CD14-positive monocyte (primary cell): ENCODE measurements around the gene GPC6. TPM values are rescaled to one million over a fixed set of nuclear protein-coding genes. Genes with fewer than 3 reads are reported as not detected.
"Not testable (repeated sequence)": the region's sequence is repeated elsewhere in the genome, so short reads cannot be mapped to it uniquely, and the experiment has no call there.

ENCODE experiments used
- DNase-seq, 3 donors: peaks; one replicate each; pipeline ENCODE4 v3.0.0-alpha.2; 2011 to 2022
- H2AFZ ChIP-seq: 2 replicates; pipeline ENCODE4 v1.6.0; 2012; ENCODE audit warnings: mild to moderate bottlenecking, low read depth, low read length, inconsistent platforms; ENCODE audit not compliant: insufficient read depth, poor library complexity, severe bottlenecking
- H3K27ac ChIP-seq, 2 donors: 1 replicate in 1 of 2; 2 replicates in 1 of 2; pipeline ENCODE4 v1.5.1; 2012 to 2013; ENCODE audit warnings: low read length in 2 of 2, control low read depth in 1 of 2, inconsistent platforms in 1 of 2, low read depth in 1 of 2, mild to moderate bottlenecking in 1 of 2
- H3K27me3 ChIP-seq, 2 donors: one replicate each; pipeline versions ENCODE4 v1.6.0 to v1.6.1; 2011 to 2013; ENCODE audit warnings: low read length in 2 of 2; ENCODE audit not compliant: control insufficient read depth in 2 of 2, insufficient read depth in 2 of 2
- H3K36me3 ChIP-seq, 2 donors: replicated peaks in 1 of 2; 1 replicate in 1 of 2; 2 replicates in 1 of 2; pipeline versions ENCODE4 v1.5.1 to v1.6.1; 2012 to 2013; ENCODE audit warnings: low read length in 2 of 2, control low read depth in 1 of 2, inconsistent platforms in 1 of 2, mild to moderate bottlenecking in 1 of 2; ENCODE audit not compliant: insufficient read depth in 2 of 2, control insufficient read depth in 1 of 2
- H3K4me1 ChIP-seq, 2 donors: 1 replicate in 1 of 2; 2 replicates in 1 of 2; pipeline versions ENCODE4 v1.5.1 to v1.6.1; 2012 to 2013; ENCODE audit warnings: low read length in 2 of 2, control low read depth in 1 of 2, inconsistent platforms in 1 of 2, mild to moderate bottlenecking in 1 of 2, moderate library complexity in 1 of 2; ENCODE audit not compliant: insufficient read depth in 2 of 2, control insufficient read depth in 1 of 2
- H3K4me2 ChIP-seq: replicated peaks from 2 replicates; pipeline ENCODE3; 2012; ENCODE audit warnings: low read length, moderate library complexity, mild to moderate bottlenecking; ENCODE audit not compliant: poor library complexity, severe bottlenecking; ENCODE audit errors: extremely low read depth
- H3K4me3 ChIP-seq, 3 experiments: fragments of 200-600 bp in 1 of 3; sonication (generic) in 1 of 3; replicated peaks in 1 of 3; 1 replicate in 2 of 3; 2 replicates in 1 of 3; pipeline ENCODE4 v1.5.1; 2011 to 2013; ENCODE audit warnings: low read length in 3 of 3, mild to moderate bottlenecking in 3 of 3, control low read depth in 2 of 3, low read depth in 2 of 3, inconsistent platforms in 1 of 3, moderate library complexity in 1 of 3
- H3K79me2 ChIP-seq: 2 replicates; pipeline ENCODE4 v1.6.0; 2012; ENCODE audit warnings: mild to moderate bottlenecking, control low read depth, inconsistent platforms, low read length, moderate library complexity; ENCODE audit not compliant: insufficient read depth
- H3K9ac ChIP-seq: 2 replicates; pipeline ENCODE4 v1.6.0; 2017; ENCODE audit warnings: low read length, mild to moderate bottlenecking; ENCODE audit not compliant: insufficient read depth, poor library complexity, severe bottlenecking
- H3K9me3 ChIP-seq, 2 donors: replicated peaks in 1 of 2; 1 replicate in 1 of 2; 2 replicates in 1 of 2; pipeline versions ENCODE4 v1.5.1 to v1.6.1; 2012 to 2013; ENCODE audit warnings: low read length in 2 of 2, control low read depth in 1 of 2; ENCODE audit not compliant: control insufficient read depth in 1 of 2, insufficient read depth in 1 of 2
- H4K20me1 ChIP-seq: 2 replicates; pipeline ENCODE4 v1.6.0; 2012; ENCODE audit warnings: mild to moderate bottlenecking, low read length, control low read depth, moderate library complexity; ENCODE audit not compliant: insufficient read depth
- H3K27ac Mint-ChIP-seq, 7 donors: one replicate each; pipeline ENCODE4 v1.8.0; 2020; ENCODE audit warnings: mild to moderate bottlenecking in 7 of 7, mixed read lengths in 7 of 7, moderate library complexity in 6 of 7, inconsistent platforms in 2 of 7
- H3K27me3 Mint-ChIP-seq, 3 donors: one replicate each; pipeline ENCODE4 v1.8.0; 2021 to 2022; ENCODE audit warnings: low read depth in 3 of 3, mild to moderate bottlenecking in 3 of 3, mixed read lengths in 3 of 3, moderate library complexity in 3 of 3, inconsistent platforms in 1 of 3
- H3K36me3 Mint-ChIP-seq, 2 donors: one replicate each; pipeline ENCODE4 v1.8.0; 2020; ENCODE audit warnings: mixed read lengths in 2 of 2, inconsistent platforms in 1 of 2, mild to moderate bottlenecking in 1 of 2
- H3K4me1 Mint-ChIP-seq: one replicate; pipeline ENCODE4 v1.8.0; 2020; ENCODE audit warnings: mild to moderate bottlenecking, mixed read lengths
- H3K4me3 Mint-ChIP-seq, 2 donors: one replicate each; pipeline ENCODE4 v1.8.0; 2020; ENCODE audit warnings: mild to moderate bottlenecking in 2 of 2, mixed read lengths in 2 of 2, moderate library complexity in 1 of 2
- H3K9me3 Mint-ChIP-seq, 7 donors: one replicate each; pipeline ENCODE4 v1.8.0; 2020 to 2022; ENCODE audit warnings: mixed read lengths in 7 of 7, mild to moderate bottlenecking in 6 of 7, moderate library complexity in 6 of 7, inconsistent platforms in 2 of 7
- CTCF ChIP-seq: fragments of 200-600 bp; IDR thresholded peaks from one replicate; pipeline ENCODE4 v1.8.0; 2022; ENCODE audit warnings: antibody characterized with exemption, mild to moderate bottlenecking
- whole genome bisulfite sequencing: methylation state at CpG from one replicate; pipeline ENCODE4 v1.1.5; 2013; ENCODE audit warnings: missing lambda C conversion rate; ENCODE audit not compliant: insufficient coverage; 5-methylcytosine and 5-hydroxymethylcytosine counted together
- intact Hi-C, 2 donors: fragments of 100-400 bp; cut with micrococcal nuclease; formaldehyde crosslinking; loops; one replicate each; pipeline versions ENCODE4 v1.15.0 to v1.15.1; 2023
- polyA plus RNA-seq, 3 donors: library from polyadenylated mRNA; depleted of rRNA in 1 of 3; unstranded in 2 of 3; stranded (reverse) in 1 of 3; fragments of 300-500 nt in 2 of 3; fragments of >200 nt in 1 of 3; fragmentation: Illumina TruSeq in 2 of 3; gene quantifications; 1 replicate in 2 of 3; 2 replicates in 1 of 3; pipeline ENCODE4 v1.2.3, GENCODE V29; 2012 to 2021

The GPC6 gene
- polyA plus RNA-seq, 3 donors, result not detected

- H3K27ac Mint-ChIP-seq, result no peak overlapping the region
- H3K4me1 ChIP-seq, result no peaks in the 10 kb centered on the region
- H3K9ac ChIP-seq, result no peak overlapping the region
- H3K4me1 Mint-ChIP-seq, result no peaks in the 10 kb centered on the region
- no peak overlapping the region for H3K27ac ChIP-seq
- no peaks in the 10 kb centered on the region for H3K79me2 ChIP-seq
- no peak for DNase-seq
- H3K9me3 Mint-ChIP-seq, result peaks cover 3 to 15% (median 8%) of the 10 kb centered on the region in 7 donors
- H3K4me3 Mint-ChIP-seq, result no peak overlapping the region
- H3K4me3 ChIP-seq, result no peak overlapping the region
- H3K4me2 ChIP-seq, result no peak overlapping the region
- H2AFZ ChIP-seq, result no peak overlapping the region
- no peak for TF ChIP-seq CTCF
- no peaks in the 10 kb centered on the region for H3K36me3 Mint-ChIP-seq
- H3K36me3 ChIP-seq, result no peaks in the 10 kb centered on the region
- no peaks in the 10 kb centered on the region for H4K20me1 ChIP-seq
- intact Hi-C loops, result no loop called here
- H3K27me3 ChIP-seq, result no peaks in the 10 kb centered on the region
- no peaks in the 10 kb centered on the region for H3K27me3 Mint-ChIP-seq
- H3K9me3 ChIP-seq, result peaks cover 16 to 22% of the 10 kb centered on the region in 2 donors
These were observed 250.6 kb downstream of the GPC6 start for GRCh38 chr13:93477238-93477637.

GRCh38 chr13:93480553-93481106 is 254.0 kb downstream of the GPC6 start:
- H3K27ac Mint-ChIP-seq, result no peak overlapping the region
- TF ChIP-seq CTCF, result no peak
- no peaks in the 10 kb centered on the region for H3K4me1 ChIP-seq
- DNase-seq, result no peak
- H3K36me3 Mint-ChIP-seq, result no peaks in the 10 kb centered on the region
- H3K36me3 ChIP-seq, result no peaks in the 10 kb centered on the region
- intact Hi-C loops, result no loop called here
- no peaks in the 10 kb centered on the region for H3K9me3 ChIP-seq
- no peaks in the 10 kb centered on the region for H4K20me1 ChIP-seq
- no peak overlapping the region for H3K4me3 ChIP-seq
- H3K27ac ChIP-seq, result no peak overlapping the region
- H3K79me2 ChIP-seq, result no peaks in the 10 kb centered on the region
- WGBS, result no CpG with 5 or more reads among the region's 4 CpGs
- no peak overlapping the region for H3K4me2 ChIP-seq
- no peaks in the 10 kb centered on the region for H3K4me1 Mint-ChIP-seq
- H3K27me3 ChIP-seq, result no peaks in the 10 kb centered on the region
- H2AFZ ChIP-seq, result no peak overlapping the region
- H3K4me3 Mint-ChIP-seq, result no peak overlapping the region
- no peaks in the 10 kb centered on the region for H3K27me3 Mint-ChIP-seq
- no peak overlapping the region for H3K9ac ChIP-seq
- H3K9me3 Mint-ChIP-seq, result peaks cover 0 to 2% (median 0%) of the 10 kb centered on the region in 7 donors

- H3K36me3 Mint-ChIP-seq, H3K4me1 Mint-ChIP-seq, H3K27me3 Mint-ChIP-seq, H3K27me3 ChIP-seq, H3K27ac ChIP-seq, H3K4me1 ChIP-seq, H4K20me1 ChIP-seq, H3K9ac ChIP-seq, DNase-seq, H3K4me3 Mint-ChIP-seq, intact Hi-C loops, H3K36me3 ChIP-seq, H2AFZ ChIP-seq, H3K4me2 ChIP-seq, H3K4me3 ChIP-seq, H3K79me2 ChIP-seq, H3K27ac Mint-ChIP-seq, H3K9me3 ChIP-seq: not testable (repeated sequence)
- 96% methylated on average over 17 of the region's 21 CpGs for WGBS
- H3K9me3 Mint-ChIP-seq, result peaks cover 2 to 11% (median 6%) of the 10 kb centered on the region in 7 donors
These were observed 269.5 kb downstream of the GPC6 start for GRCh38 chr13:93496117-93496516.
